ENCODE results near the gene C1orf210.

Gene C1orf210

DNA sequence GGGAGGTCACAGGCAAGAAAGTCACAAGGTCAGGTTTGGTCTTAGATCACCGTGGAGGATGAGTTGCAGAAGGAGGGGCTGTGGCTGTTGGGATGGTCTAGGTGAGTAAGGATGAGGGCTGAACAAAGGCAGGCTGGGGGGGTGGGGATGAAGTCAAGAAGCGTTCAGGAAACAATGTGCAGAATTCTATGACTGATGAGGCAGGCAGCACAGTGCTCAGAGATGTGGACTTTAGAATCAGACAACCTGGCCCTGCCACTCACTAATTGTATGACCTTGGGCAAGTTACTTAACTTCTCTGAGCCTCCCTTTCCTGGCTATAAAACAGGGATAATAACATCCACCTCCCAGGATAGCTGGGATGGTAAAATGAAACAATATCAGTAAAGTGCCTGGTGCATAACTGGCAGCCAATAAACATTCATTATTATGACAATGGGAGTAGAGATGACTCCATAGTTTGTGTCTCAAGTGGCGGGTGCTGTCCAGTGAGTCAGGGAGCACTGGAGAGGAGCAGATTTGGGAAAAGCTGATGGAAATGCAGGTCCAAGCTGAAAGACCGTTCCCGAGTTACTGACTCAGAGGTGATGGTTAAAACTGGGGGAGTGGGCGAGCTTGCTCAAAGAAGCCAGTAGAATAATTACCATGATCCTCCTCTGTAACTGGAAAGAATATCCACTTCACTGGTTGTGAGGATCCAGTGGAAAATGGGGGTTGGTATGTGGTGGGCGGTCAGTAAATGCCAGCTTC, 17.5 kb upstream of the C1orf210 start:
- H3K4me3 ChIP-seq (ENCODE audit: low read depth, low read length, poor library complexity, severe bottlenecking) = no peak overlapping the region
- H2AFZ ChIP-seq (ENCODE audit: low read length) = no peak overlapping the region
- H4K20me1 ChIP-seq (ENCODE audit: insufficient read depth, low read length) = no peaks in the 10 kb centered on the region
- H3K27ac ChIP-seq (ENCODE audit: low read depth, low read length, poor library complexity, severe bottlenecking) = no peak overlapping the region
- no peaks in the 10 kb centered on the region for H3F3A ChIP-seq (ENCODE audit: insufficient read depth, low read length)
- no peak overlapping the region for H3K4me2 ChIP-seq (ENCODE audit: low read length)
- no peak overlapping the region for H3K9ac ChIP-seq (ENCODE audit: low read length)
- peaks cover 7% of the 10 kb centered on the region; the same call in 1 of the 2 replicates for H3K27me3 ChIP-seq (ENCODE audit: insufficient read depth, low read length)
- H3K4me1 ChIP-seq (ENCODE audit: insufficient read depth, low read length, severe bottlenecking) = no peaks in the 10 kb centered on the region
- H3K79me2 ChIP-seq (ENCODE audit: insufficient read depth, low read length) = no peaks in the 10 kb centered on the region
- no peaks in the 10 kb centered on the region for H3K9me2 ChIP-seq (ENCODE audit: low read depth, low read length)
- H3K9me3 ChIP-seq (ENCODE audit: low read length) = no peaks in the 10 kb centered on the region
- TF ChIP-seq, protein P1, sequence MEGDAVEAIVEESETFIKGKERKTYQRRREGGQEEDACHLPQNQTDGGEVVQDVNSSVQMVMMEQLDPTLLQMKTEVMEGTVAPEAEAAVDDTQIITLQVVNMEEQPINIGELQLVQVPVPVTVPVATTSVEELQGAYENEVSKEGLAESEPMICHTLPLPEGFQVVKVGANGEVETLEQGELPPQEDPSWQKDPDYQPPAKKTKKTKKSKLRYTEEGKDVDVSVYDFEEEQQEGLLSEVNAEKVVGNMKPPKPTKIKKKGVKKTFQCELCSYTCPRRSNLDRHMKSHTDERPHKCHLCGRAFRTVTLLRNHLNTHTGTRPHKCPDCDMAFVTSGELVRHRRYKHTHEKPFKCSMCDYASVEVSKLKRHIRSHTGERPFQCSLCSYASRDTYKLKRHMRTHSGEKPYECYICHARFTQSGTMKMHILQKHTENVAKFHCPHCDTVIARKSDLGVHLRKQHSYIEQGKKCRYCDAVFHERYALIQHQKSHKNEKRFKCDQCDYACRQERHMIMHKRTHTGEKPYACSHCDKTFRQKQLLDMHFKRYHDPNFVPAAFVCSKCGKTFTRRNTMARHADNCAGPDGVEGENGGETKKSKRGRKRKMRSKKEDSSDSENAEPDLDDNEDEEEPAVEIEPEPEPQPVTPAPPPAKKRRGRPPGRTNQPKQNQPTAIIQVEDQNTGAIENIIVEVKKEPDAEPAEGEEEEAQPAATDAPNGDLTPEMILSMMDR (IDR thresholded peaks at IDR 0.05; ENCODE audit: low read length) = no peak
- TF ChIP-seq EZH2 (IDR thresholded peaks at IDR 0.05; ENCODE audit: borderline replicate concordance, low read length) = no peak
- no peaks in the 10 kb centered on the region for H3K36me3 ChIP-seq (ENCODE audit: insufficient read depth, low read length)

DNA sequence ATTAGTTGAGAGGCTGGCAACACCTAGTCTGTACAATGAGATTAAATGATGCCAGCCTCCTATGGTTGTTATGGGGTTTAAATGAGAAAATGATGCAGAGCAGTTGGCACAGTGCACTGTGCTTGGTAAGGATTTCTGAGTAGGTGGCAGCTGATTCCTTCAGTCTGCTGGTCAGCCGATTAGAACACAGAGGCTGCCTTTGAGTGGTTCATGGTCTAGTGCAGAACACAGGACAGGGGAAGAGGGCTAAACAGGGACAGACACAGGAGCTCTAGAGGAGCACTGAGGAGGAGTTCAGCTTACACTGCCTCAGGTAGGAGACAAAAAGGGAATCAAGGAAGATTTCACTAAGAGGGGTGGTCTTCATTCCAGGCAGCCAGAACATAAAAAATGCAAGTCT, 16.8 kb upstream of the C1orf210 start:
- no peak overlapping the region for H2AFZ ChIP-seq (ENCODE audit: low read length)
- peaks cover 7% of the 10 kb centered on the region; the same call in 1 of the 2 replicates for H3K27me3 ChIP-seq (ENCODE audit: insufficient read depth, low read length)
- H3K27ac ChIP-seq (ENCODE audit: low read depth, low read length, poor library complexity, severe bottlenecking) = no peak overlapping the region
- TF ChIP-seq, protein P1 (IDR thresholded peaks at IDR 0.05; ENCODE audit: low read length) = no peak
- TF ChIP-seq EZH2 (IDR thresholded peaks at IDR 0.05; ENCODE audit: borderline replicate concordance, low read length) = no peak
- H3K9me3 ChIP-seq (ENCODE audit: low read length) = no peaks in the 10 kb centered on the region
- no peaks in the 10 kb centered on the region for H3K36me3 ChIP-seq (ENCODE audit: insufficient read depth, low read length)
- no peak overlapping the region for H3K4me2 ChIP-seq (ENCODE audit: low read length)
- no peaks in the 10 kb centered on the region for H3K79me2 ChIP-seq (ENCODE audit: insufficient read depth, low read length)
- no peaks in the 10 kb centered on the region for H4K20me1 ChIP-seq (ENCODE audit: insufficient read depth, low read length)
- H3F3A ChIP-seq (ENCODE audit: insufficient read depth, low read length) = no peaks in the 10 kb centered on the region
- no peaks in the 10 kb centered on the region for H3K4me1 ChIP-seq (ENCODE audit: insufficient read depth, low read length, severe bottlenecking)
- no peak overlapping the region for H3K9ac ChIP-seq (ENCODE audit: low read length)
- H3K9me2 ChIP-seq (ENCODE audit: low read depth, low read length) = no peaks in the 10 kb centered on the region
- no peak overlapping the region for H3K4me3 ChIP-seq (ENCODE audit: low read depth, low read length, poor library complexity, severe bottlenecking)

DNA sequence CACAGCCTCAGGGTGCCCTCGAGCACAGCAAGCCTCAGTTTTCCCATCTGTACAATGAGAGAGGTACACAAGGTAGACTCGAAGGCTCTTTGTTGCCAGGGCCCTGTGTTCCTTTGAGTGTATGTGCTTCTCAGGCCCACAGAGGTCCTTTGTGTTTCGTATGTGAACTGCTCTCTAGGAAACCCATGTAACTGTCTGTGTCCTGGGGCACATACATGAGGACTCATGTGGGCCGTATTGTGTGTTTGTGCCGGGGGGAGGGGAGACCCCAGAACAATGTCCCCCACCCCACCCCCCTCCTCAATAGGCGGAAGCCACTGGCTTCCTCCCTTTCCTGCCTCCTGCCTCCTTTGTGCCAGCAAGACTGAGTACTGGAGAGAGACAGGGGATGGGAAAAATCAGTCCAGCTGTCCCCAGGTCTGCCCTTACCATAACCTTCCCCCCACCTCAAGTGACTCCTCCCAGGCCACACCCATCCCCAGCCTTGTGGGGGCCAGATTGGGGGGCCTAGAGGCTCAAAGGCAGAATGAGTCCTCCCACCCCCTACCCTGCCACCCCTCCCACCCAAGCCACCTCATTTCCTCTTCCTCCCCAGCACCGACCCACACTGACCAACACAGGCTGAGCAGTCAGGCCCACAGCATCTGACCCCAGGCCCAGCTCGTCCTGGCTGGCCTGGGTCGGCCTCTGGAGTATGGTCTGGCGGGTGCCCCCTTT, 15.2 kb upstream of the C1orf210 start, which contains the start of gene TIE1:
Gene TIE1, plus strand, starts transcription at position 605 of the 717 bp plus-strand sequence. Its CDS starts 90 bp downstream, at position 695.
- H2AFZ ChIP-seq (ENCODE audit: low read length) = no peak within 1 kb of the TSS
- H3K27ac ChIP-seq (ENCODE audit: low read depth, low read length, poor library complexity, severe bottlenecking) = no peak within 1 kb of the TSS
- H3K27me3 ChIP-seq (ENCODE audit: insufficient read depth, low read length) = peaks cover 7% of the 10 kb centered on the region; the same call in 1 of the 2 replicates
- H3K9me2 ChIP-seq (ENCODE audit: low read depth, low read length) = no peaks in the 10 kb centered on the region
- TF ChIP-seq, protein P1 (IDR thresholded peaks at IDR 0.05; ENCODE audit: low read length) = no peak
- no peak for TF ChIP-seq EZH2 (IDR thresholded peaks at IDR 0.05; ENCODE audit: borderline replicate concordance, low read length)
- no peaks in the 10 kb centered on the region for H4K20me1 ChIP-seq (ENCODE audit: insufficient read depth, low read length)
- no peaks in the 10 kb centered on the region for H3F3A ChIP-seq (ENCODE audit: insufficient read depth, low read length)
- H3K79me2 ChIP-seq (ENCODE audit: insufficient read depth, low read length) = no peaks in the 10 kb centered on the region
- no peaks in the 10 kb centered on the region for H3K36me3 ChIP-seq (ENCODE audit: insufficient read depth, low read length)
- no peak within 1 kb of the TSS for H3K4me3 ChIP-seq (ENCODE audit: low read depth, low read length, poor library complexity, severe bottlenecking)
- no peak within 1 kb of the TSS for H3K4me2 ChIP-seq (ENCODE audit: low read length)
- H3K9me3 ChIP-seq (ENCODE audit: low read length) = no peaks in the 10 kb centered on the region
- H3K9ac ChIP-seq (ENCODE audit: low read length) = no peak within 1 kb of the TSS
- H3K4me1 ChIP-seq (ENCODE audit: insufficient read depth, low read length, severe bottlenecking) = no peaks in the 10 kb centered on the region
